NOMO-1 treated with dmso at 0.1 percent for 144 hours (cell line): ENCODE measurements around the gene TENT5C.

Source experiments
- DNase-seq: peaks from one replicate; lab custom pipeline; 2025; ENCODE audit not compliant: unreplicated experiment; lab: John Stamatoyannopoulos, UW

The TENT5C gene

DNA sequence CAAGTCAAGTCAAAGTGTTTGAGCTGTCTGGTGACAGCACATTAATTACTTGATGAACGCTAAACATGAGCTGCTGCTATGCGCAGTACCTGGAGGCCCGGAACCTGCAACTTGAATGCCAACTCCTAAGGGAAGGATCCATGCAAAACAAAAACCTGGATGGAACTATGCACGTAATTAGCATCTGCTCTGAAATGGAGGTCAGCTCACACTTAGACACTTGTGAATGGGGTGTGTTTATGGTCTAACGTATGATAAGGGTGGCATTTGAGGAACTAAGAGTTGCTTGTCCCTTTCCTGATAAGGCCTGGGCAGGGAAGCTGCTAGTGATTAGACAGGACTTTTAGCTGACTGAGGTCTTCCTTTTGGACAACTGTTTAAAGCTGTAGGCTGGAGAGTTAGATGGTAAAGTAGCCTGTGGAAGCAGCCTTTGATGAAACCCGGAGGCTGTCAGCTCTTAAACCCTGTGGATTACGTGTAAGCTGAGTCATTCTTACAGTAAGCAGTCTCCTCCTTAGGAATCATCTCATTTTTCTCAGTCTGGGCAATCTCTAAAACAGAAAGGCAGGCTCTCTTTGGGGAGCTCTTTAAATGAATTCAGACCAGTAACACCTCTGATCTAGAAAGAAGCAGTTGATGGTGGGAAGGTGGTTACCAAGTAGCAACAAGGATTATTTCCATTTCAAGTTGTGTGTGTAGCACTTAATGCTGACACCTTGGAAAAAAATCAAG lies 6.8 kb downstream of the TENT5C start:
- peak; percentile 43 for DNase-seq

DNA sequence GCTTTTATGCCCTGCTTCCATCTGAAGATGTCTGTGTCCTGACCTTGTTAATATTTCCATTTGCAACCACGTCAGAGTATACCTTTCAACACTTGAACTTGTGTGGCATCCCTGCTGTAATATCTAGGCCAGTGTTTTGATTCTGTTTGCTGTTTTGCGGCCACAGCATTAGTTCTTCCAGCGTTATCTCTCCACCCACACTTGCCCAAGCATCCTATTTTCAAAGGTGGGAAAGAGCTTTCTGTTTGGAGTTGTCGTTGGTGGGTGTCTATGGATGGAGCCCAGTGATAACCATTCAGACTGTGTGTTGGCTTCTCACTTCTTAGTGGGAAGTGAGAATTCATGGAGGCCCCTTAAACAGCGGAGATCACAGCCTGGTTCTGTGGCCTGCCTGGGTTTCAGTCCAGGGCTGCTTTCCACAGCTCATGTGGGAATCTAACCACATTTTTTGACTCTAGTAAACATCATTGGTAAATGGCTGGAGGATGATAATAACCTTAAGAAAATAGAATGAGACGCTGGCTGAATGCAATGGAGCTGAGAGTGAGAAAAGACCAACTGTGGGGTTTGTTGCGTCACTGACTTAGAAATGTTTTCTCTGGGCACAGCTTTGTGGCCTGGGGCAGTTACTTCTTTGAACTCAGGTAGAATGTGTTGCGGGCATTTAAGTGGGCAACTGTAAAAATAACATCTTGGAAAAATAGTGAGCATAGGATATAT lies 7.6 kb downstream of the TENT5C start:
- no peak for DNase-seq

DNA sequence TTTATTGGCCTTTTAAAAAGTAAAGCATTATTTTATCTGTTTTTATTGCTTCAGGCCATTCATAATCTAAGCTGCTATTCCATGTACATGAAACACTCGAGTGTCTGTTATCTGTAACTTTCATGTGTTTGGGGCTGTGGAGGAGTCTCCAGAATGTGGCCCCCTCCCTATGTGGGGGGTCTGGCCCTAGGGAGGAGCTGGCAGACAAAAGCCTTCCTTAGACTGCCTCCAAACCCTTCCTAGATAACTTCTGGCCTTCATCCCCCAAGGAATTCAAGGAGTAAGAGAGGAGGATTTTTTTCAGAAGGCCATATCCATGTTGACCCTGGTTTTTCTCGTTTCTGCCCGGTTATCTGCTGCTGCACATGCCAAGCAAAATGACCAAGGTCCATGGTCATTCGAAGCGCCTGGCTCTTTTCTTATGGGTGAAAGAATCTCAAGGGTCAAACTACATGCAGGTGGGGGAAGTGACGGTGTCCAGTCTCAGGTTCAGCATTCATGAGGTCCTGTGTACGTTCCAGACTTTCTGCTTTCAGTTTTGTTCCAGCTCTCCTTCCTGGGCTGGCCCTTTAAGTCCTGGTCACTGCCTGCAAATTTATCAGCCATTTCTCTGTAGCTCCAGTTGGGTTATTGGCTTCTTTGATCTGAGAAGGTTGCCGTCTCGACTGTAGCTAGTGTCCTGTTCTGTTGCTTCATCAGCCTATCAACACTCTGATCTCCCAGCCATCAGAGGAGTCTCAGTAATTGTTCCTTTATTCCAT lies 8.3 kb downstream of the TENT5C start:
- no peak for DNase-seq

DNA sequence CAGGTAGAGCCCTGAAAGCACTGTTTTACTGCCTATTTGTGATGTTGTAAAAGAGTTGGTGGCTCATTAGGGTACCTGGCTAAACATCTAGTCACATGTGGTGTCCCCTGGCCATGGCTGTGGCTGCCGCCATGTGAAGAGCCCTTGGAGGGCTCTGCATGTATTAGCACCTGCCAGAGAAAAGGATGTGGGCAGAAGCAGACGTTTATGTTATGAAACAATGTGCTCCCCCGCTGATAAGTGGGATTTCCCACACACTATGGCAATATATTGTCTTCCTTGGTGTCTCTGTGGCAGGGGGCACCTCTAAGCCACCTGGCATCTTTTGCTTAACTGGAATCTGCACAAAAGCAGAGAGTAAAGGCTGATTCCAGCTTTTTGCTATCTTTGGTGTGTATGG lies 9.6 kb downstream of the TENT5C start:
- no peak for DNase-seq

DNA sequence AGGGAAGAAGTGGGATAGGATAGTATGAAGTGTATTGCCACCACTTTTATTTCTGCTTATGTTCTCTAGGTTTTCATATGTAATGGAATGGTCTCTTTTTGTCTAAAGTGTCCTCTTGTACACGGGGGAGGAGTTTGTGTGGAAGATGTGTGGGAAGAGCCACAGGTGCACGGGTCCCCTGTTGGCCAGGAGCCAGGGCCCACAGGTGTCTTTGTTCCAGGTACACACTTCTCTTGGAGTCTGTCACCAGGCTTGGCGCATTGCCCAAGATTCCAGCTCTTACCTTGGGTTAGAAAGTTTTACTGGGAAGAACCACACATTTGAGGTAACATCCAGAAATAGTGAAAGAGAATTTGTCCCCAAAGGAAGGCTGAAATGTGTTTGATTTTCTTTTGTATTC lies 10.5 kb downstream of the TENT5C start:
- no peak for DNase-seq

DNA sequence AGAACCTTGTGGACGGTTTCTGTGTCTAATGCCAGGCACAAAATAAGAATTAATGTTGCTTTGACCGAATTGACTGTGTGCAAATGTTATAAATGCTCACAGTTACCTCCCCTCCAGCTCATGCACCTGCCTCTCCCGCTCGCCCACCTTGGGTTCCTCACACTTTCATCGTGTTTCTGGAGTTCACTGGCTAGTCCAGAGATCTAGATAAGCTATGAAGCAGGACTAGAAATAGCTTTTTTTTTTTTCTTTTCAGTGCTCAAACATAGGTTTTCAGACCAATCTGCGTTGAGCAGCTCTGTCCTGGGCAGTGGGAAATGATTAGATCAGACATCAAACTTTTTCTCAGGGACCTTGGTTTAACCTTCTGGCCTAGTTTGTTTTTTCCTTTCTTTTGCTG lies 11.1 kb downstream of the TENT5C start:
- no peak for DNase-seq

DNA sequence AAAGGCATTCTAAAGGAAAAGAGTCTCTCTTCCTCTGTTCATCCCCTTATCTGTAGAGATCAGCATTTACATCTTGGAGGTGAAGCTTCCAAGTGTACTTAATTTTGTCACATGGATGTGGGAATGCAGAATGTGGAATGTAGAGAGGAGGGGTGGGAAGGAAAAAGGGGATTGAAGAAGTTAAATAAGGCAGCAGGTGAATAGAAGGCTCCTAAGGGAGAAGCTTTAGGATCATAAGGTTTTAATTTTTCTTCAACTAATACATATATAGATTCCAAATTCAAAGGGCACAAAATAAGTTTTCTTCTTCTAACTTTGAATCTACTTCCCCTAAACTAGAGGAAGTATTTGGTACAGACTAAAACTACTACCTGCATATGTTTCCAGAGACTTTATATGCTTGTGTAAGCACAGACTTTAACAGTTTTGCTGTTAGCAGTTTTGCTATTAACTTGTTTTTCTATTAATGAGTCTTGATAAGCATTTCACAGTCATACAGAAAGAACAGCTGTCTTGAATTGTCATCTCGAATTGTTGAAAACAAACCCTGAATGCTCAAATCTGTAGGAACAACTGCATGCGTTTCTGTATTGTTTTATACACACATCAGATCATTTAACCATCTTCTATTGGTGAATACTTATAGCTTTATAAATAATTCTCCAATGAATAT lies 12.7 kb downstream of the TENT5C start:
- DNase-seq, result no peak

DNA sequence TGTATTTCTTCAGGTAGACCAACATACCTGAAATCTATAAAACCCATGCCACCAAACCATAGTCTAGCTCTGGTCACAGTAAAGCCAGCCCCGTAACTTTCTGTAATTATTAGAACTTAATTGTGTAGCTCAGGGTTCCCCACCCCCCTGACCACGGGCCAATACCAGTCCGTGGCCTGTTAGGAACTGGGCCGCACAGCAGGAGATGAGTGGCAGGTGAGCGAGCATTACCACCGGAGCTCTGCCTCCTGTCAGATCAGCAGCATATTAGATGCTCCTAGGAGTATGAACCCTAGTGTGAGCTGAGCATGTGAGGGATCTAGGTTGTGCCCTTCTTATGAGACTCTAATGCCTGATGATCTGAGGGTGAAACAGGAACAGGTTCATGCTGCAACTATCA lies 14.6 kb downstream of the TENT5C start:
- DNase-seq, result no peak

DNA sequence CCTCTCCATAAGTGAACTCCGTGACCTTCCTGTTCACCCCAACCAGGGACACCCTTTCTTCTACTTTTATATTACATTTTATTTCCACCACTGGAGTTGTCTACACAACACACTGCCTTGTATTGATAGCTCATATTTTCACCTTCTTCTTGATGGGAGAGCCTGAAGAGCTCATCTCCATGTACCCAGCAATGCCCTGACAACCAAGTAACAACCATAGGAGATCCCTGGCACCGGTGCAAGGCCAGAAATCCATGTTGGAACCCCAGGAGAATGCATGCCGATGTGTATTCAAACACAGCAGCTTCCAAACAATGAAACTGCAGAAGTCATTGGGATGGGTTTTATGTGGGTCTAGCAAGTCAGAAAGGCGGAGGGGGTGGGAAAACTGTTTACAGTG lies 15.5 kb downstream of the TENT5C start:
- no peak for DNase-seq

DNA sequence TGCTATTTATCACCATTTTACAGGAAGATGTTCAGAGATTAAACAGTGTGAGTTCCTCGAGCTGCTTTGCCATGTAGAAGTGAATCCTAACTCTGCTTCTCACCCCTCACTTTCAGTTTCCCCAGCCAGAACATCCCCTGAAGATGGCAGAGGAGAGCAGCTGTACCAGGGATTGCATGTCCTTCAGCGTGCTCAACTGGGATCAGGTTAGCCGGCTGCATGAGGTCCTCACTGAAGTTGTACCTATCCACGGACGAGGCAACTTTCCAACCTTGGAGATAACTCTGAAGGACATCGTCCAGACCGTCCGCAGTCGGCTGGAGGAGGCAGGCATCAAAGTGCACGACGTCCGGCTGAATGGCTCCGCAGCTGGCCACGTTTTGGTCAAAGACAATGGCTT lies 16.9 kb downstream of the TENT5C start:
- DNase-seq, result no peak

DNA sequence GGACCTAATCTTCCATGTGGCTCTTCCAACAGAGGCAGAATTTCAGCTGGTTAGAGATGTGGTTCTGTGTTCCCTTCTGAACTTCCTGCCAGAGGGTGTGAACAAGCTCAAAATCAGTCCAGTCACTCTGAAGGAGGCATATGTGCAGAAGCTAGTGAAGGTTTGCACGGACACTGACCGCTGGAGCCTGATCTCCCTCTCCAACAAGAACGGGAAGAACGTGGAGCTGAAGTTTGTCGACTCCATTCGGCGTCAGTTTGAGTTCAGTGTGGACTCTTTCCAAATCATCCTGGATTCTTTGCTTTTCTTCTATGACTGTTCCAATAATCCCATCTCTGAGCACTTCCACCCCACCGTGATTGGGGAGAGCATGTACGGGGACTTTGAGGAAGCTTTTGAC lies 17.3 kb downstream of the TENT5C start:
- DNase-seq, result no peak

DNA sequence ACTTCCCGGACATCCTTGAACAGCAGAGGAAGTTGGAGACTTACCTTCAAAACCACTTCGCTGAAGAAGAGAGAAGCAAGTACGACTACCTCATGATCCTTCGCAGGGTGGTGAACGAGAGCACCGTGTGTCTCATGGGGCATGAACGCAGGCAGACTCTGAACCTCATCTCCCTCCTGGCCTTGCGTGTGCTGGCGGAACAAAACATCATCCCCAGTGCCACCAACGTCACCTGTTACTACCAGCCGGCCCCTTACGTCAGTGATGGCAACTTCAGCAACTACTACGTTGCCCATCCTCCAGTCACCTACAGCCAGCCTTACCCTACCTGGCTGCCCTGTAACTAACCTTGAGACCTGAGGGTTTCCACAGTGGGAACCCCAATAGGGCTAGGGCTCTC lies 17.9 kb downstream of the TENT5C start:
- no peak for DNase-seq

DNA sequence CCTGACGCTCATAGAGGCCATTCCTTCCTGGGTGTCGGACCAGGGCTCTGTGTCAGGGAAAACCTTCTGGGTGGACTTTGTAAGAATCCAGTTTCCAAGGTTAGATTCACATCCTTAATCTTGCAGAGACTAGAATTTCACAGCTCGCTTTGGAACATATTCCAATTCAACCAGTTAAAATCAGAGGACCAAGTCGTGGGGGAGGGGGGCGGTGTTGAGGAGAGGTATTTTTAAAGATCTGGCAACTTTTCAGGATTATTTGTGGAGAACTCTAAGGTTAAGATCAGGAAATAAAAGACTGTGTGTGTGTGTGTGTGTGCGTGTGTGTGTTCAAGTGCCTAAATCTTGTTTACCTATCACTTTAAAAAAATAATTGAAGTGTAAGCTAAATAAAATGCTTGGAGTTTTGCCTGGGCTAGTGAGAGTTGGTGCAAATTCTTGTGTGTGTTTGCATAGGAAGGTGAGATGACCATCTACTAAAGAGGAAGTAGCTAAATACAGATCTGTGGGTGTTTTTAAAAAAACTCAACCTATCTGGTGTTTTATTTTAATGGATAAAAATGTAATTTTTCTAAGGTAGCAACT lies 21.8 kb downstream of the TENT5C start:
- no peak for DNase-seq

DNA sequence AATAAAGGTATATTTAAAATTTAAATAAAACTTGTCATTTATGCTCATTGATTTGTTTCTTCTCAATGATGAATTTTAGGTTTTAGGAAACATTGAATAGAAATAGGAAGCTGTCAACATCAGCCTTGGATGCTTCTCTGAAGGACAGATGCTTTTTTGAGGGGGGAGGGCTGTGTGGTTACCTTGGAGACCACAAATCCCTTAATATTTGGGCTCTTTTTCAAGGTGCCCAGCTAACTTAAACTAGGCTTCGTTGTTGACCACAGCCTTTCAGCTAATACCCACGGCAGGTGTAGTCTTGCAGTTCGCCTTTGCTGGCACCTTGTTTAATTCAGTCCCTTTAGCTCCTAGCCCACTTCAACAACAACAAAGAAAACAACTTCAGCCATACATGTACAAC lies 22.5 kb downstream of the TENT5C start:
- no peak for DNase-seq

DNA sequence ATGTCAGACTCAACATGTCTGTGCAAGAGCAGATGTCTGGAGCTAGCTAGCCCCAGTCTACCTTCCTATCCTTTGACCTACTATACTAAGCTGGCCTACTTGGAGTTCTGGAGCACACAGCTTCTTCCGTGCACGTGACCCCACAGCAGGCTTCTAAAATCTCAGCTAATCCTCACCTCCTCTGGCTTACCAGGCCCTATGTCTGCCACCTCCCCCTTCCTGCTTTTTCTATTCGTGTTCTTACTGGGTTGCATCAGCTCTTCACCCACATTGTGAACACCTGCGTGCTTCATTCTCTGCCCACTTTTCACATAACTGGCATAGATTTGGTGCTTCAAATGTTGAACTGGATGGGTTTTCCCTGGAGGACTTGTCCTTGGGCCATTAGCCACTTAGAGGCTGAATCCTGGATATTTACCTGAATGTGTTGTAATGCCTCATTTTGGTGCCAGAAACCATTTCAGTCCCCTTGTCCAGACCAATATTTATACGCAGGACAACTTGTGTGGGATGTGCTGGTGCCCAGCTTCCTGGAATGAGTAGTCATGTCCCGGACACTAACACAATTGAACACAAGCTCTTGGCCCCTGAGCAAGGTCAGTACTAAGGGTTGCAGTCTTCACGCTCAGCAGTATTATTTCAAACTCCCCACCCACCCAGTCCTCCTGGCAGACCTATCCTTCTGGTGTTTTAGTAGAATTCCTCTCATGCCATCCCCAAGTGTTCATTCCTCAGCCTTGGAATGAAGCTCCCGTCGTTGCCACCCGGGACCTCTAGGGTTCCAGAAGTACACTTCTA lies 24.0 kb downstream of the TENT5C start:
- DNase-seq, result no peak

DNA sequence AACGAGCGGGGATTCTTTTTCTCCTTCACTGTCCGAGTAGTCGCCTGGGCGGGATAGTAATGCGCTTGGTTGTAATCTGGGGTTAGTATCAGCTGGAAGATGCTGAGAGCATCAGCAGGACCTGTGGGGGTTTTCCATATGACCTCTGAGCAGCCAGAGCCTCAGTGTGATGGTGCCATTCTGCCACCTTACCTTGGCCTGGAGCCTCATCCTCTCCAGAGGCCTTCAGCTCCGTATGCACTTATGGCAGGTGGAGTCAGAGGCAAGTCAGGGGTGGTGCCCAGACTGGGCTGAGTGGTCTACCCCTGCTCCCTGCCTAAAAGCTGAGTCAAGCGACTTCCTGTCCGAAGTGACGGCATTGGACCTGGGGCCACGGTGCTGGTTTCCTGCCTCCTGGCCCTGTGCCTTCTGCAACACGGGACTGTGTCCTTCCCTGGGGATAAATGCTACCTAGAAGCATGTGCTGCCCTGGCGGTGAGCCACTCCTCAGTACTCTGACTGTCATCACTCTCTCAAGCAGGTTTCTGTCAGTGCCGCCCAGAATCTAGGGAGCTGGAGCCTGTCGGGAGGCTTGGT lies 24.7 kb downstream of the TENT5C start:
- DNase-seq, result no peak

DNA sequence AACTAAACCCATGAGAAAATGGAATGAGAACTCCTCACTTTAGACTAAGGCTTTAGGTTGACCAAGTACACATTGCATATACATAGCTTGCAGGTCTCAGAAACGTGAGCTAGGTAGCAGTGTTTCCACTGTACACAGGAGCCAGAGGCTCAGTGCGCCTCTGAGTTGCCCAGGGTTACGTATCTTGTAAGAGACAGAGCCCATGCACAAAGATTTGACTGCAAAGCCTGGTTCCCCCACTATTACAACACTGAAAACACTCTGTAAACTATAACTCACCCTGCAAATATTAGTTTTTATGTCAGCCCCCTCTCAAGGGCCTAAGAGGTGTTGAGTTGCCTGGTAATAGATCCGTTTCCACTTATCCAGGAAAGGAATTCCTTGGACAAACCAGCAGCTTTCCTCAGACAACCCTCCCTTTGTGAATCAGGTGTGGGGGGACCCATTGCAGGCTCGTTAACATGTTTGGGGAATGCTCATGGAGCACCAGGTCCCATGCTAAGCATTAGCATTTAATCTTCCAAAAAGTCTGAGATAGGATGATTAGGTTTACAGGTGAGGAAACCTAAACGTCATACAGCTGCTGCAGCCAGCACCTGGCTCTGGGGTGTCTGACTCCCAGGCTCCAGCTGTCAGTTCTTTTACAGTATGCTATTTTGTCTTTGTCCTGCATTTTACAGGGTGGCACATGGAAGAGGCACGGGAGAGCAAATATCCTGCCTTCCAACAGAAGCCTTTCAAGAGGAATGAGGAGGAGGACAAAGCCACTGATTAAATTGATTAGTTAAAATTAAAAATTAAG lies 25.7 kb downstream of the TENT5C start:
- DNase-seq, result no peak

DNA sequence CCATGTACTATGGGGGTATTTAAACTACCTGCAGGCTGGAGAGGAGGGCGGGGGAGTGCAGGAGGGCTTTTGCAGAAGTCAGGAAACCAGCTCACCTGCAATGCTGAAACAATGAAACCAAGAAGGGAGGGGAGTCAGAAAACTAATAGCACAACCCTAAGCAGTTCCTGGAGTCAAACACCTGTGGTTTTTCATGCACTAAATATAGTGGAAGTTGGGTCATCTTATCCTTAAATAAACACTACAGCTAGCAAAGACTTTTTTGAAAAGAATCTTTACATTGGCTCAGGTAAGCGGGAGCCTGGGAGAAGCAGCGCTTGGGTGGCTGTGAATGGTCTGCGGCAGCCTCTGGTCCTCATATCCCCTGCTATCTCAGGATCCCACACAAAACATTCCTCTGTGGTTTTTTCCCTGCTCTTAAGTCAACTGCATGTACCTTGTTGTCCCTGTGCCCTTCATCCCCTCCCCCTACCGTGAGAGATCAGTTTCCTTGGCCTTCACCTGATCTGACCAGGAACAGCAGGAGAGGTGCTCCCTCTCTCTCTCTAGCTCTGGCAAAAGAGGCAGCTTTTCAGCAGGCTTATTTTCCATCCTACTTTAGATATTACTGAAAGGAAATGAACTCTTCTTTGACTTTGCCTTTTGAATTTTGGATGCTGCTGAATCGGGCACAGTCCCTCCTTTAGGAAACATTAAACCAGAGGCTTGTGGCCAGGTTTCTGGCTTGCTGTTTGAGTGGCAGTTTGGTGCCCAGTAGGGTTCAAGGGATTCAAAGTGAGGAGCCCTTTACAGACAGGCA lies 26.6 kb downstream of the TENT5C start:
- DNase-seq, result no peak

DNA sequence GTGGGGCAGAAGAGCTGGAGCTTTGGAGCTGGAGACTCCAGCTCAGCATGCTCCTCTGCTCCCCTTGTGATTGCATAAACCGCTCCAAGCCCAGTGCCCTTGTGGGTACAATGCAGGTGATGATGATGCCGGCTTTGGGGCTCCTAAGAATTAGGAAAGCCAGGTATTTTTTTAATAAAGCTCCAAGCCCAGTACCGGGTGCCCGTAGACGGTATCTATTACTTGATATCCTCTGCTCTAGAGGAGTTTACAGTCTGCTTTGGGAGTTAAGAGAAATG lies 27.2 kb downstream of the TENT5C start:
- DNase-seq, result no peak
